WTC11 (cell line): ENCODE measurements around the gene IL17RA.

Source experiments
- CREM ChIP-seq: sonication (generic); formaldehyde crosslinking; IDR thresholded peaks from 2 replicates; pipeline ENCODE4 v1.8.1; 2022; ENCODE audit warnings: mild to moderate bottlenecking, missing genetic modification reagents, moderate library complexity
- ESRRA ChIP-seq: sonication (generic); formaldehyde crosslinking; IDR thresholded peaks from 2 replicates; pipeline ENCODE4 v1.8.1; 2022; ENCODE audit warnings: mild to moderate bottlenecking, missing genetic modification reagents, borderline replicate concordance
- GRHL2 ChIP-seq: fragments of 250-450 bp; sonication (Bioruptor Pico); IDR thresholded peaks from 2 replicates; pipeline ENCODE4 v1.8.0; 2022; ENCODE audit warnings: mild to moderate bottlenecking, moderate library complexity; ENCODE audit not compliant: insufficient replicate concordance, severe bottlenecking
- NFYB ChIP-seq: sonication (generic); formaldehyde crosslinking; conservative IDR thresholded peaks from 2 replicates; pipeline ENCODE4 v1.8.0; 2022; ENCODE audit warnings: low read depth, missing genetic modification reagents
- NR1H2 ChIP-seq: sonication (generic); formaldehyde crosslinking; IDR thresholded peaks from 2 replicates; pipeline ENCODE4 v1.9.0; 2021; ENCODE audit warnings: mild to moderate bottlenecking, moderate library complexity, missing genetic modification reagents
- RELA ChIP-seq: sonication (generic); formaldehyde crosslinking; IDR thresholded peaks from 2 replicates; pipeline ENCODE4 v1.8.1; 2022; ENCODE audit warnings: missing genetic modification reagents, mild to moderate bottlenecking, borderline replicate concordance
- TP53 ChIP-seq: sonication (generic); formaldehyde crosslinking; IDR thresholded peaks from 2 replicates; pipeline ENCODE4 v1.8.1; 2023; ENCODE audit warnings: mild to moderate bottlenecking, missing genetic modification reagents
- TF ChIP-seq, protein P1 (sequence below): sonication (generic); formaldehyde crosslinking; IDR thresholded peaks from 2 replicates; pipeline ENCODE4 v1.8.1; 2023; ENCODE audit warnings: mild to moderate bottlenecking, moderate library complexity, missing genetic modification reagents
- TF ChIP-seq, protein P2 (sequence below): fragments of 200-600 bp; IDR thresholded peaks from 2 replicates; pipeline ENCODE4 v1.8.0; 2022; ENCODE audit warnings: antibody characterized with exemption
- TF ChIP-seq, protein P3 (sequence below): sonication (generic); formaldehyde crosslinking; conservative IDR thresholded peaks from 2 replicates; pipeline ENCODE4 v1.8.1; 2023; ENCODE audit warnings: mild to moderate bottlenecking, low read depth, missing genetic modification reagents, moderate library complexity
- TF ChIP-seq, protein P4 (sequence below): sonication (generic); formaldehyde crosslinking; IDR thresholded peaks from 2 replicates; pipeline ENCODE4 v1.8.1; 2023; ENCODE audit warnings: mild to moderate bottlenecking, missing genetic modification reagents, moderate library complexity

DNA sequence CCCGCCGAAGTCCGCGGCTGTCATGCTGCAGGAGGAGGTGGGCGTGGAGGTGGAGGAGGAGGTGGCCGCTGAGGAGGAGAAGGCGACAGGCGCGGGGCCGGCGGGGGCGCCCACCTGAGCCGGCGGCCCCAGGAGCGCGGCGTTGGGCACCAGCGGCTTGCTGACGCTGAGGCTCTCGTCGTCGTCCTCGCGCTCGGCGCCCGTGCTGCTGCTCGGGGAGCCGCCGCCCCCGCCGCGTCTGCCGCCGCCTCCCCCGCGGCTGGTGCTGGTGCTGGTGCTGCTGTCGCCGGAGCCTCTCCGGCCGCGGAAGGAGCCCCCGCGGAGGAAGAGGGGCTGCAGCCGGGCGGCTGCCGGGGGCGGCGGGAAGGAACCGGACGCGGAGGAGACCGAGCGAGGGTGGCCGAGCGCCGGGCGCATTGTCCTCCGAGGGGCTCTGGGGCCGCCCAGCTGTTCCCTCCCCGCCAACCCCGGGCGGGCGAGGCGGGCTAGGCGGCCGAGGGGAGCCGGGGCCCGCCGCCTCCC lies 36.0 kb downstream of the IL17RA start:
- no peak for TF ChIP-seq NR1H2 (CRISPR knock-in tag)
- TF ChIP-seq, protein P1, sequence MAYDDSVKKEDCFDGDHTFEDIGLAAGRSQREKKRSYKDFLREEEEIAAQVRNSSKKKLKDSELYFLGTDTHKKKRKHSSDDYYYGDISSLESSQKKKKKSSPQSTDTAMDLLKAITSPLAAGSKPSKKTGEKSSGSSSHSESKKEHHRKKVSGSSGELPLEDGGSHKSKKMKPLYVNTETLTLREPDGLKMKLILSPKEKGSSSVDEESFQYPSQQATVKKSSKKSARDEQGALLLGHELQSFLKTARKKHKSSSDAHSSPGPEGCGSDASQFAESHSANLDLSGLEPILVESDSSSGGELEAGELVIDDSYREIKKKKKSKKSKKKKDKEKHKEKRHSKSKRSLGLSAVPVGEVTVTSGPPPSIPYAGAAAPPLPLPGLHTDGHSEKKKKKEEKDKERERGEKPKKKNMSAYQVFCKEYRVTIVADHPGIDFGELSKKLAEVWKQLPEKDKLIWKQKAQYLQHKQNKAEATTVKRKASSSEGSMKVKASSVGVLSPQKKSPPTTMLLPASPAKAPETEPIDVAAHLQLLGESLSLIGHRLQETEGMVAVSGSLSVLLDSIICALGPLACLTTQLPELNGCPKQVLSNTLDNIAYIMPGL (CRISPR knock-in tag), result no peak
- no peak for TF ChIP-seq NFYB (CRISPR knock-in tag)
- TF ChIP-seq, protein P2, sequence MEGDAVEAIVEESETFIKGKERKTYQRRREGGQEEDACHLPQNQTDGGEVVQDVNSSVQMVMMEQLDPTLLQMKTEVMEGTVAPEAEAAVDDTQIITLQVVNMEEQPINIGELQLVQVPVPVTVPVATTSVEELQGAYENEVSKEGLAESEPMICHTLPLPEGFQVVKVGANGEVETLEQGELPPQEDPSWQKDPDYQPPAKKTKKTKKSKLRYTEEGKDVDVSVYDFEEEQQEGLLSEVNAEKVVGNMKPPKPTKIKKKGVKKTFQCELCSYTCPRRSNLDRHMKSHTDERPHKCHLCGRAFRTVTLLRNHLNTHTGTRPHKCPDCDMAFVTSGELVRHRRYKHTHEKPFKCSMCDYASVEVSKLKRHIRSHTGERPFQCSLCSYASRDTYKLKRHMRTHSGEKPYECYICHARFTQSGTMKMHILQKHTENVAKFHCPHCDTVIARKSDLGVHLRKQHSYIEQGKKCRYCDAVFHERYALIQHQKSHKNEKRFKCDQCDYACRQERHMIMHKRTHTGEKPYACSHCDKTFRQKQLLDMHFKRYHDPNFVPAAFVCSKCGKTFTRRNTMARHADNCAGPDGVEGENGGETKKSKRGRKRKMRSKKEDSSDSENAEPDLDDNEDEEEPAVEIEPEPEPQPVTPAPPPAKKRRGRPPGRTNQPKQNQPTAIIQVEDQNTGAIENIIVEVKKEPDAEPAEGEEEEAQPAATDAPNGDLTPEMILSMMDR, result no peak
- no peak for TF ChIP-seq CREM (CRISPR knock-in tag)
- TF ChIP-seq, protein P3, sequence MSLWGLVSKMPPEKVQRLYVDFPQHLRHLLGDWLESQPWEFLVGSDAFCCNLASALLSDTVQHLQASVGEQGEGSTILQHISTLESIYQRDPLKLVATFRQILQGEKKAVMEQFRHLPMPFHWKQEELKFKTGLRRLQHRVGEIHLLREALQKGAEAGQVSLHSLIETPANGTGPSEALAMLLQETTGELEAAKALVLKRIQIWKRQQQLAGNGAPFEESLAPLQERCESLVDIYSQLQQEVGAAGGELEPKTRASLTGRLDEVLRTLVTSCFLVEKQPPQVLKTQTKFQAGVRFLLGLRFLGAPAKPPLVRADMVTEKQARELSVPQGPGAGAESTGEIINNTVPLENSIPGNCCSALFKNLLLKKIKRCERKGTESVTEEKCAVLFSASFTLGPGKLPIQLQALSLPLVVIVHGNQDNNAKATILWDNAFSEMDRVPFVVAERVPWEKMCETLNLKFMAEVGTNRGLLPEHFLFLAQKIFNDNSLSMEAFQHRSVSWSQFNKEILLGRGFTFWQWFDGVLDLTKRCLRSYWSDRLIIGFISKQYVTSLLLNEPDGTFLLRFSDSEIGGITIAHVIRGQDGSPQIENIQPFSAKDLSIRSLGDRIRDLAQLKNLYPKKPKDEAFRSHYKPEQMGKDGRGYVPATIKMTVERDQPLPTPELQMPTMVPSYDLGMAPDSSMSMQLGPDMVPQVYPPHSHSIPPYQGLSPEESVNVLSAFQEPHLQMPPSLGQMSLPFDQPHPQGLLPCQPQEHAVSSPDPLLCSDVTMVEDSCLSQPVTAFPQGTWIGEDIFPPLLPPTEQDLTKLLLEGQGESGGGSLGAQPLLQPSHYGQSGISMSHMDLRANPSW (CRISPR knock-in tag), result no peak
- no peak for TF ChIP-seq ESRRA (CRISPR knock-in tag)
- TF ChIP-seq RELA (CRISPR knock-in tag), result no peak
- TF ChIP-seq, protein P4, sequence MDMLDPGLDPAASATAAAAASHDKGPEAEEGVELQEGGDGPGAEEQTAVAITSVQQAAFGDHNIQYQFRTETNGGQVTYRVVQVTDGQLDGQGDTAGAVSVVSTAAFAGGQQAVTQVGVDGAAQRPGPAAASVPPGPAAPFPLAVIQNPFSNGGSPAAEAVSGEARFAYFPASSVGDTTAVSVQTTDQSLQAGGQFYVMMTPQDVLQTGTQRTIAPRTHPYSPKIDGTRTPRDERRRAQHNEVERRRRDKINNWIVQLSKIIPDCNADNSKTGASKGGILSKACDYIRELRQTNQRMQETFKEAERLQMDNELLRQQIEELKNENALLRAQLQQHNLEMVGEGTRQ (CRISPR knock-in tag), result no peak
- no peak for TF ChIP-seq GRHL2 (CRISPR knock-in tag)
- no peak for TF ChIP-seq TP53 (CRISPR knock-in tag)
